Parathyroid adenoma (tissue), 2 donors: ENCODE data around the gene ARL6IP5.
A peak's percentile ranks its signal among the peaks of the same experiment; 100 is the strongest.

Source experiments
- H2AFZ ChIP-seq: fragments of 300-600 bp; sonication (generic); one replicate; pipeline ENCODE4 v1.7.0; 2017; ENCODE audit warnings: antibody characterized with exemption, mild to moderate bottlenecking
- H3K27ac ChIP-seq: fragments of 300-600 bp; sonication (generic); one replicate; pipeline ENCODE4 v1.7.0; 2017
- H3K27me3 ChIP-seq: fragments of 300-600 bp; sonication (generic); one replicate; pipeline ENCODE4 v1.7.0; 2017; ENCODE audit warnings: low read length; ENCODE audit not compliant: control insufficient read depth, insufficient read depth
- H3K36me3 ChIP-seq: fragments of 300-600 bp; sonication (generic); one replicate; pipeline ENCODE4 v1.7.0; 2017; ENCODE audit warnings: low read length; ENCODE audit not compliant: control insufficient read depth, insufficient read depth
- H3K4me1 ChIP-seq: fragments of 300-600 bp; sonication (generic); one replicate; pipeline ENCODE4 v1.7.0; 2017; ENCODE audit warnings: control low read depth
- H3K4me2 ChIP-seq: fragments of 300-600 bp; sonication (generic); one replicate; pipeline ENCODE4 v1.7.0; 2017; ENCODE audit warnings: low read length
- H3K4me3 ChIP-seq: fragments of 300-600 bp; sonication (generic); one replicate; pipeline ENCODE4 v1.7.0; 2017; ENCODE audit warnings: low read depth, low read length
- H3K79me2 ChIP-seq: fragments of 300-600 bp; sonication (generic); one replicate; pipeline ENCODE4 v1.7.0; 2017; ENCODE audit warnings: control low read depth
- H3K9ac ChIP-seq: fragments of 300-600 bp; sonication (generic); one replicate; pipeline ENCODE4 v1.7.0; 2017; ENCODE audit warnings: mild to moderate bottlenecking
- H3K9me3 ChIP-seq: fragments of 300-600 bp; sonication (generic); one replicate; pipeline ENCODE4 v1.7.0; 2017; ENCODE audit warnings: low read length; ENCODE audit not compliant: control insufficient read depth
- CTCF ChIP-seq: fragments of 300-600 bp; sonication (generic); IDR thresholded peaks from one replicate; pipeline ENCODE4 v1.7.0; 2017; ENCODE audit warnings: antibody characterized with exemption, mild to moderate bottlenecking
- donor health status: primary hyperparathyroidism.

Gene ARL6IP5

GRCh38 chr3:69090021-69090420 is 5.3 kb downstream of the ARL6IP5 start:
- no peak overlapping the region for H3K4me3 ChIP-seq
- H3K9ac ChIP-seq: no peak overlapping the region
- H3K27me3 ChIP-seq: no peaks in the 10 kb centered on the region
- peaks cover 46% of the 10 kb centered on the region for H3K79me2 ChIP-seq
- H3K4me1 ChIP-seq: peaks cover 37% of the 10 kb centered on the region
- no peaks in the 10 kb centered on the region for H3K9me3 ChIP-seq
- H2AFZ ChIP-seq: no peak overlapping the region
- no peaks in the 10 kb centered on the region for H3K36me3 ChIP-seq
- H3K4me2 ChIP-seq: no peak overlapping the region
- peak overlapping the region; percentile 6 for H3K27ac ChIP-seq
- no peak for TF ChIP-seq CTCF

GRCh38 chr3:69091389-69092029 is 6.8 kb downstream of the ARL6IP5 start:
- Histone ChIP-seq H3K9ac (no peak overlapping the region), H3K36me3 (no peaks in the 10 kb centered on the region), H3K27me3 (no peaks in the 10 kb centered on the region), H3K27ac (peak overlapping the region; percentile 66), H3K79me2 (peaks cover 37% of the 10 kb centered on the region), H2AFZ (no peak overlapping the region), H3K9me3 (no peaks in the 10 kb centered on the region), H3K4me2 (peak overlapping the region; percentile 7), H3K4me1 (peaks cover 42% of the 10 kb centered on the region), H3K4me3 (no peak overlapping the region)
- TF ChIP-seq CTCF: no peak

- no peak overlapping the region for H3K4me3 ChIP-seq
- H3K9me3 ChIP-seq: no peaks in the 10 kb centered on the region
- peak overlapping the region; percentile 66 for H3K27ac ChIP-seq
- no peak overlapping the region for H3K9ac ChIP-seq
- H3K36me3 ChIP-seq: no peaks in the 10 kb centered on the region
- H2AFZ ChIP-seq: no peak overlapping the region
- no peak for TF ChIP-seq CTCF
- H3K27me3 ChIP-seq: no peaks in the 10 kb centered on the region
- peaks cover 40% of the 10 kb centered on the region for H3K4me1 ChIP-seq
- H3K79me2 ChIP-seq: peaks cover 38% of the 10 kb centered on the region
- H3K4me2 ChIP-seq: peak overlapping the region; percentile 7
These were observed 7.3 kb downstream of the ARL6IP5 start for GRCh38 chr3:69092030-69092516.

GRCh38 chr3:69094467-69095205 is 9.9 kb downstream of the ARL6IP5 start:
- Histone ChIP-seq H3K79me2 (peaks cover 42% of the 10 kb centered on the region), H3K9ac (no peak overlapping the region)
- TF ChIP-seq CTCF: no peak

More at GRCh38 chr3:69094467-69095205, 9.9 kb downstream of the ARL6IP5 start:
- Histone ChIP-seq H3K36me3 (no peaks in the 10 kb centered on the region), H3K4me1 (peaks cover 28% of the 10 kb centered on the region), H3K27me3 (no peaks in the 10 kb centered on the region), H3K27ac (no peak overlapping the region), H3K4me3 (no peak overlapping the region), H3K4me2 (no peak overlapping the region), H3K9me3 (no peaks in the 10 kb centered on the region), H2AFZ (no peak overlapping the region)
